HEK293T (cell line): ENCODE results near the gene H1-8.

ENCODE experiments used
- CTCF ChIA-PET: fragments of 350-600 bp; formaldehyde crosslinking; extraction: SDS; loops from one replicate; lab custom pipeline; 2021; ENCODE audit warnings: antibody characterized with exemption, inconsistent platforms; lab: Yijun Ruan, JAX
- POLR2A ChIA-PET: fragments of 350-600 bp; formaldehyde crosslinking; extraction: SDS; loops from one replicate; lab custom pipeline; 2020; ENCODE audit warnings: antibody characterized with exemption, inconsistent platforms; lab: Yijun Ruan, JAX
- DNase-seq: peaks from one replicate; pipeline ENCODE4 v3.0.0; 2012; ENCODE audit warnings: mixed read lengths; ENCODE audit errors: extremely low spot score
- ARNT ChIP-seq: fragments of 450-650 bp; IDR thresholded peaks from 2 replicates; pipeline ENCODE4 v1.6.1; 2017; ENCODE audit warnings: mild to moderate bottlenecking
- BHLHE40 ChIP-seq: fragments of 450-650 bp; IDR thresholded peaks from 2 replicates; pipeline ENCODE4 v1.6.1; 2016; ENCODE audit warnings: mild to moderate bottlenecking, moderate library complexity, borderline replicate concordance
- CTBP1 ChIP-seq: fragments of 450-650 bp; IDR thresholded peaks from 2 replicates; pipeline ENCODE4 v1.6.1; 2016; ENCODE audit warnings: borderline replicate concordance
- ELF4 ChIP-seq: fragments of 450-650 bp; IDR thresholded peaks from 2 replicates; pipeline ENCODE4 v1.6.1; 2017; ENCODE audit warnings: antibody characterized with exemption
- FOXA1 ChIP-seq: fragments of 450-650 bp; IDR thresholded peaks from 2 replicates; pipeline ENCODE4 v1.6.1; 2016; ENCODE audit warnings: mild to moderate bottlenecking
- FOXK2 ChIP-seq: fragments of 450-650 bp; IDR thresholded peaks from 2 replicates; pipeline ENCODE4 v1.6.1; 2016; ENCODE audit warnings: mild to moderate bottlenecking
- FOXM1 ChIP-seq: fragments of 450-650 bp; IDR thresholded peaks from 2 replicates; pipeline ENCODE4 v1.6.1; 2017; ENCODE audit warnings: mild to moderate bottlenecking, borderline replicate concordance
- HDGF ChIP-seq: fragments of 450-650 bp; IDR thresholded peaks from 2 replicates; pipeline ENCODE4 v1.6.1; 2017; ENCODE audit warnings: antibody characterized with exemption, borderline replicate concordance
- L3MBTL2 ChIP-seq: fragments of 450-650 bp; conservative IDR thresholded peaks from 2 replicates; pipeline ENCODE4 v1.6.1; 2016; ENCODE audit warnings: mild to moderate bottlenecking
- LEF1 ChIP-seq: fragments of 450-650 bp; IDR thresholded peaks from 2 replicates; pipeline ENCODE4 v1.6.1; 2017; ENCODE audit warnings: mild to moderate bottlenecking, borderline replicate concordance
- NFRKB ChIP-seq: fragments of 450-650 bp; IDR thresholded peaks from 2 replicates; pipeline ENCODE4 v1.6.1; 2016; ENCODE audit warnings: mild to moderate bottlenecking, moderate library complexity
- SP1 ChIP-seq: fragments of 450-650 bp; IDR thresholded peaks from 2 replicates; pipeline ENCODE4 v1.6.1; 2017
- SUZ12 ChIP-seq: fragments of 450-650 bp; IDR thresholded peaks from 2 replicates; pipeline ENCODE4 v1.6.1; 2016; ENCODE audit warnings: mild to moderate bottlenecking
- TARDBP ChIP-seq: fragments of 450-650 bp; IDR thresholded peaks from 2 replicates; pipeline ENCODE4 v1.6.1; 2016
- ZNF384 ChIP-seq: fragments of 450-650 bp; IDR thresholded peaks from 2 replicates; pipeline ENCODE4 v1.6.1; 2016
- TF ChIP-seq, protein P1 (sequence below): fragments of 450-650 bp; IDR thresholded peaks from 2 replicates; pipeline ENCODE4 v1.6.1; 2016

Gene H1-8

DNA sequence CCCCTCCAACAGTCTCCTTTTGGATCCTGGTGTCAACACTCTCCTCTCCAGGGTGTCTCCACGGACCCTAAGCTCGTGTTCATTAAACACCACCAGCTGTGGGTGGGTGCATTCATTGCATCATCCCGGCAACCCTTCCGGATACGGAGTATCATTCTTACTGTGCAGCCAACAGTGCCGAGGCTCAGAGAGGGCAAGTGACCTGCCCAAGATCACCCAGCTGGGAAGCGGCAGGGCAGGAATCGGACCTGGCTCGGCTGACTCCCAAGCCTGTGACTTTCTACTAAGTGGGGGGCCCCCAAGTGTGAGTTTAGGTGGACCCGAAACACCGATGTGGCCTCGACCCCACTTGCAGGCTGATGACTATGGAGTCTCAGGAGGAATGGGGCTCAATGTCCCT is 20.4 kb downstream of the H1-8 start:
- TF ChIP-seq BHLHE40 (no peak), SUZ12 (no peak), NFRKB (no peak), ARNT (no peak)
- CTCF ChIA-PET = no interaction called here
- POLR2A ChIA-PET = no interaction called here
- DNase-seq = no peak

DNA sequence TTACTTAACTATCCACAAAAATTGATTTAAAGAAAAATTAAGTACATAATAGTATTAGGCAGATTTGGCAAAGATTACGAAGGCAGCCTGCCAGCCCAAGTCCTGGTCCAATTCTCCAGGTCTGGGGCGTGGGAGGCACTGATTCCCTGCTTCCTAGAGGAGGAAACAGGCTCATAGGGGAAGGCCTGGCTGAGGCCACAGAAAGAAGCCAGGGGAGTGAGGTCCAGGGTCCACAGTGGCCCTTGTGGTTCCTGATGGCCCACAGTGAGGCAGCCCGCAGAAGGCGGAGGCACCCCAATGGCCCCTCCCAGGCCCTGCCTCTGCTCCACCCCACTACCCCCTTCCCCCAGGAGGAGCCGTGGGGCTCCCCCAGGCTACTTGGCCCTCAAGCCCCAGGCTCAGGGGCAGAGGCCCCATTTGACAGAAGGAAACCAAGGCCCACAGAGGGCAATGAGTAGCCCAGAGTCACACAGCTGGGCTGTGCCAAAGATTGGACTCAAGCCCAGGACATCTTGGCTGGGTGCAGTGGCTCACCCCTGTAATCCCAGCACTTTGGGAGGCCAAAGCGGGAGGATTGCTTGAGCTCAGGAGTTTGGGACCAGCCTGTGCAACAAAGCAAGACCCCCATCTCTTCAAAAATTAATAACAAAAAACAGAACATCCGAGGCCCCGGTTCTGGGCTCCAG is 21.0 kb downstream of the H1-8 start:
- CTCF ChIA-PET = no interaction called here
- DNase-seq = no peak
- POLR2A ChIA-PET = no interaction called here

DNA sequence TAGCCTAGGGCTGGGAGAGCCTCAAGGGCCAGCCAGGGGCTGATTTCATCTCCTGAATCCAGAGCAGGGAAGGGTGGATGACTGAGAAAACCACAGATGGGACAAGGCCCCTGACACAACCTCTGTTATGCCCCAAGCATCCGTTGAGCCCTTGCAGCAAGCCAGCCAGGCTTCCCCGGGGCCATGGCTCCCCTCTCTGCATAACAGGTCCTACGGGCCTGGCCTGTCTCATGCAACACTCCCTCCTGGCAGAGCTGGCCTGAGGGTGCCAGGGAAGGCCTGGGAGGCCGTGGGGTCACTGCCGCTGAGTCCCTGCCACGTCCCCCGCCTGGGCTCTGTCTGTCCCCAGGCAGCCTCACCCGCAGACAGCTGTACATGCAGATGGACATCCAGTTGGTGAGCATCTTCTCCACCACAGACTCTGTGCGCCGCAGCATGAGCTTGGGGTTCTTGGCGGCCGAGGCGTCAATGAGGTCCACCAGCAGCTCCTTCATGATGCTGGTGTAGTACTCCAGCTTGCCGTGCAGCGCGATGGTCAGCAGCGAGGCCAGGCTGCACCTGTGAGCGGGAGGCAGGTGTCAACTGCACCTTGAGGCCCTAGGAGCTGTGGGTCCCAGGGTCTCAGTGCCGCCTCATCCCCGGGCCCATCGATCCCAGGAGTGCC is 22.1 kb downstream of the H1-8 start:
- TF ChIP-seq ZNF384 (no peak), HDGF (no peak), CTBP1 (no peak), ELF4 (no peak), LEF1 (no peak), FOXM1 (no peak), SUZ12 (no peak), L3MBTL2 (no peak), BHLHE40 (no peak), TARDBP (no peak), ARNT (no peak), SP1 (no peak)
- TF ChIP-seq, protein P1, sequence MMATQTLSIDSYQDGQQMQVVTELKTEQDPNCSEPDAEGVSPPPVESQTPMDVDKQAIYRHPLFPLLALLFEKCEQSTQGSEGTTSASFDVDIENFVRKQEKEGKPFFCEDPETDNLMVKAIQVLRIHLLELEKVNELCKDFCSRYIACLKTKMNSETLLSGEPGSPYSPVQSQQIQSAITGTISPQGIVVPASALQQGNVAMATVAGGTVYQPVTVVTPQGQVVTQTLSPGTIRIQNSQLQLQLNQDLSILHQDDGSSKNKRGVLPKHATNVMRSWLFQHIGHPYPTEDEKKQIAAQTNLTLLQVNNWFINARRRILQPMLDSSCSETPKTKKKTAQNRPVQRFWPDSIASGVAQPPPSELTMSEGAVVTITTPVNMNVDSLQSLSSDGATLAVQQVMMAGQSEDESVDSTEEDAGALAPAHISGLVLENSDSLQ = no peak
- DNase-seq = no peak
- POLR2A ChIA-PET = interaction anchor here (1.5 kb wide), 1 partner anchor 249 kb away, joined by 5 read pairs; a partner anchor contains a TSS
- CTCF ChIA-PET = no interaction called here

More for the DNA sequence above, 21.0 kb downstream of the H1-8 start:
- TF ChIP-seq ARNT (no peak), SUZ12 (no peak), L3MBTL2 (no peak), CTBP1 (no peak), ELF4 (no peak), LEF1 (no peak), HDGF (no peak), SP1 (no peak), FOXK2 (no peak), FOXA1 (no peak), TARDBP (no peak), NFRKB (no peak), FOXM1 (no peak), ZNF384 (no peak), BHLHE40 (no peak)
- TF ChIP-seq, protein P1 = no peak

DNA sequence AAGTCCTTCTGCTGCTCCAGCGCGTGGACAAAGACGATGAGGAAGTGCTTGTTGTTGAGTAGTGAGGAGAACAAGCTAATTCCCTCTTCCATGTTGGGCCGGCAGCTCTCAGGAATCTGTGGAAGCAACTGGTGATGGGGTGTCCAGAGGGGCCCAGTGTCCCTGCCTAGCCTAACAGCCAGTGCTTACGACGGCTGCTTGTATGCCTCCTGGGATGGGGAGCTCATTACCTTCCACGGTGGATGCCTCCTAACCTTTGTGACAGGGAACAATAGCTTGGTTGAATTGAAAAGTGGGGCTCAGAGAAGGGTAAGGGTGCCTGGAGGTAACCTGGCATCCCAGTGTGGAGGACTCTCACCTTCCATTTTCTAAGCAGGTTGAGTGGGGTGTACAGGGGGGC is 22.9 kb downstream of the H1-8 start:
- ChIA-PET POLR2A (interaction anchor here (1.5 kb wide), 1 partner anchor 250 kb away, joined by 5 read pairs; a partner anchor contains a TSS), CTCF (no interaction called here)
- no peak for TF ChIP-seq TARDBP
- no peak for TF ChIP-seq SP1
- TF ChIP-seq HDGF = no peak
- no peak for TF ChIP-seq SUZ12
- no peak for DNase-seq

DNA sequence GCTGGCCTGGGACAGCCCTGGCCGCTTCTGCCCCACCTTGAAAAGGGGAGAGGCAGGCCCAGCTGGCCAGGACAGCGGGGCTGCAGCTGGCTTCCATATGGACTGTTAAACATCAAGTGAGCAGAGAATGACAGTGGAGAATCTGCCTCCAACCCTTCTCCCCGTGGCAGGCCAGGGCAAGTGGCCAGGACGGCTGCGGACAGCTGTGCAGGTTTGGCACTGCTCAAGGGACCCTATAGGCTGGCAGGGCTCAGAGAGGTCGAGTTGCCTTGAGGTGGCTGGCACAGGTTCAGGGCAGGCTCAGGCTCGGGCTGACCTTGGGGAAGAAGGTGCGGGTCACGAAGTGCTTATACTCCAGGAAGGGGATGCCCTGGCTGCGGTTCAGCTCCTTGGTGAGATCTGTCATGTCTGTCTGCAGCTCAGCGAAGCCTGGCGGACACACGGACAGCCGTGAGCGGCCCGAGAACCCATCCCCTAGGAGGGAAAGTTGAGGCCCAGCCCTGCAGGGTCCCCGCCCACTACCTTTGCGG is 24.3 kb downstream of the H1-8 start:
- TF ChIP-seq ARNT = no peak
- TF ChIP-seq BHLHE40 = no peak
- no peak for TF ChIP-seq ZNF384
- POLR2A ChIA-PET = no interaction called here
- no peak for DNase-seq
- CTCF ChIA-PET = no interaction called here

DNA sequence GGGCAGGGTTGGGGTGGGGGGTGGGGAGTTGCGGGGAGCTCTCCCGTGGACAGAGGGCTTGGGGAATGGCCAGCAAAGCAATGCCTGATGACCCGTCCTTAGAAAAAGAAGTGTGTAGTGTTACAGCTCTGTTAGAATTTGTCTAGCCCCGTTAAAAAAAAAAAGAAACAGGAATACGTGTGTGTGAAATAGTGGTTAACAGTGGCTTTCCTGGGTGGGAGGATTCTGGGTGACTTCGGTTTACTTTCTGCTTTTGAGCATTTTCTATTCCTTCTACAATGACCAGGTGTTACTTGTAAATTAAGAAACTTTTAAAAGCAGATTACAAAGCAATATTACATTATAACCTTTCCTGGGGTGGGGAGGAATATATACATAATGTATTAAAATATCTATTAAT is 25.0 kb downstream of the H1-8 start:
- POLR2A ChIA-PET = no interaction called here
- no peak for DNase-seq
- CTCF ChIA-PET = no interaction called here
- TF ChIP-seq SUZ12 (no peak), HDGF (no peak), FOXM1 (no peak), ARNT (no peak), L3MBTL2 (no peak), BHLHE40 (no peak), NFRKB (no peak), ZNF384 (no peak), CTBP1 (no peak), FOXA1 (no peak), TARDBP (no peak), FOXK2 (no peak), LEF1 (no peak), SP1 (no peak), ELF4 (no peak)
- TF ChIP-seq, protein P1 = no peak
